Measurements from ENCODE around the gene STT3B.

The STT3B gene

DNA sequence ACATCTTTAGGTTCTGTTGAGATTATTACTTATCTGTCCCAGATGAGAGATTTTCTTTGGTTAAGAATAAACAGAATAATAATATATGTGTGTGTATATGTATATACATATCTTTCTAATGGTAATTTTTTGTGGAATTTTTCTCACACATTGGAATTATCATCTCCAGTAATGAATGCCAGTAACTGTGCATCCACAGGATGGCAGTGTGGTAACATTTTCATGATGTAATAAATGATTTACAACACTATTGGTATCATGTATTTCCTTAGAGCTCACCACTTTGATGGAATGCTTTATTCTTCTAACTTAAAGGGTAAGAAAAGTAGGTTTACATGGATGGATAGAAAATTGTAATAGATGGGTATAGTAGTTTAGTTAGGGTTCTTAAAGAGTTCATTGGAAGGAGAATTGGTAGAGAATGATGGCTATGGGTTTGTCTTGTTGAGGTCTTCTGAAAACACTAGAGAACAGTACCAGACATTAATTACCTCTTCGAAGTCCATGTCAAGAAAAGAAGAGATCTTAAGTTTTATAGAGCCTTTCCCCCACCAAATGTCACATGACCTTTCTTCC lies 78.1 kb downstream of the STT3B start:
- no peak for DNase-seq

DNA sequence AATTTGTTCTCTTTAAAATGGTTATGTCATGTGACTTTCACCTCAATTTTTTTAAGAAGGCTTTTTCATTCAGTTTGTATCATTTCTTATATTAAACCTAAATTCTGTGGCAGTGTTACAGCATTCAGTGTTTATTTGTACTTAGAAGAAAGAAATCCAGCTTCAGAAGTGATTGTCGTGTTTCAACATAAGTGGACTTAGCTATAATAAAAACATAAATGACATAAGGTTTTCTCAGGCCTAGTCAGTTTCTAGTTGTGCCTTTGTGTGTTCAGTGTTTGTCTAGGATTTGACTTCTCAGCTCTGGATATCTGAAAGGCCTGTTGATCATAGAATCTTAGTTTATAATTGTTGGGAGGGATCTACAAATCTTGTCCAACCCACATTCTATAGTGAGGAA lies 80.5 kb downstream of the STT3B start:
- DNase-seq = no peak

DNA sequence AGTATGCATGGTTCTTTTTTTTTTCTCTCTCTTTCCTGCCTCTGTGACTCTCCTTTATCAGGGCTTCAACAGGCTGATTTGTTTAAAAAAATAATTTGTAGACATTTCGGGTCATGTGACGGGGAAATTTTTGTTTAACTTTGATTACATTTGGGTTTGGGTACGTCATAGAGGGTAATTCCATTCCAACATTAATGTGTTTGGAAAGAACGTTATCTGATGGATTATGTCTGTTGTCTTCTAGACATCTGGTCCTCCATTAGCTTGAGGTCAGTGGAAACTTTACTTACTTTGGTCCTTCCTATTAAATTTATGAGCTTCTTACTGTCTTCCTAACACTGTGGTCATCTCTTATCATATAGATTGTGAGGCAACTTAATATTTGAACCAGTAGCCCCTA lies 80.9 kb downstream of the STT3B start:
- no peak for DNase-seq

DNA sequence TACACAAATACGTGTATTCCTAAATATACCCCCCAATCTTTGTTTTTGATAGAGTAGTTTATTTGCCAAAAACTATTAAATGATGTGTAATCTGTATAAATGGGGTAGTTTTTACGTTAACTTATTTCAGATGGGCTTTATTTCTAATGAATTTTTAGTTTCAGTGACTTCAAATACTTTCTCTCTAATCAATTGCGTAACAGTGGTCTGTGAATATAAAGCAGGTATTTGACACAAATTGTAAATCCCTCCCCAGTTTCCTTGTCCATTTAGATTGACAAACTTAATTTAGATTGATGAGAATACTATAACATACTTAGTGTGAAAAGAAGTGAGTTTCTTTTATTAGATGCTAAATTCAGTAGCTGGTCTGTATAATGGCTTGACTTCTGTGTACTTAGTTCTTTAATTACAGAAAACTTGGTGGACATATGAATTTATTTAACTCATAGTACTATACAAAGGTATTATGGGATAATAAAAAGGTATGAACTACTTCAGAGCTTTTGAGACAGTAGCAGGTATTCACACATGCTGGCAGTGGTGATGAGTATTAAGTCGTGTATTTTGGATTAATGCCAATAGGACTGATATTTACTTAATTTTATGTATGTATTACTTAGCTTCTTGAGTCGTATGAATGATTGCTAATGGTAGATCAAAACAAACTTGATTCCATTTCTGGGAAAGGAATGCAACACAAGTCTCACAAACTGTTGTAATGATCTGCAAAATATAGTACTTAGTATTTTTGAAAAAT lies 81.6 kb downstream of the STT3B start:
- no peak for DNase-seq

DNA sequence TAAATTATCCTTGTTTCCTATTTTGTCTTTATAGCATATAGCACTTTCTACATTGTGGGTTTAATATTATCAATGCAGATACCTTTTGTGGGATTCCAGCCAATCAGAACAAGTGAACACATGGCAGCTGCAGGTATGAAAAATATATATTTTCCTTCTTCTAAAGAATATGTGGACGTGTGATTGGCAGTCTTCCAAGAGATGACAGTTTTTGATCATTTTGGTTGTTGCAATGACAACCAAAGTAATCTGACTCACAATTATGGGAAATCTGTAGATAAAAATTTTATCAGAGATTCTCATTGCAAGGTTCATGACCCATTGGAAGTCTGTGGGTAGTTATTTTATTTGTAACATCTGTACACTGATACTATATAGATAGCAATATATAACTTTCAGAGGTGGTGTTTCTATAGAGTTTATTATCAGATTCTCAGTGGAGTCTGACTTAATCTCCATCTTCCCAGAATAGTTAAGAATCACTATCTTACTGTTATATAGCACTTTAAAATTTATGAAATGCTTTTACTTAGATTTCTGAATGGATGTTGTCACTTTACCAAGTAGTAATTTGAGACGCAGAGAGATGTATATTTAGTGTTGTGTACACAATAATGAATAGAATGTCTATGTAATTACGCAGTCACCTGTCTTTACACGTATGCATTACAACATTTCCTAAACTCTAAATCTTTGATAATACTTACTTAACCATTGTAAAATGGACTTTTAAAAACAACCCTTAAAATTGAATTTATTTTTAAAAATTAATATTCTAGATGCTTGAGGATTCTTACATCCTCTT lies 82.5 kb downstream of the STT3B start:
- DNase-seq = no peak

DNA sequence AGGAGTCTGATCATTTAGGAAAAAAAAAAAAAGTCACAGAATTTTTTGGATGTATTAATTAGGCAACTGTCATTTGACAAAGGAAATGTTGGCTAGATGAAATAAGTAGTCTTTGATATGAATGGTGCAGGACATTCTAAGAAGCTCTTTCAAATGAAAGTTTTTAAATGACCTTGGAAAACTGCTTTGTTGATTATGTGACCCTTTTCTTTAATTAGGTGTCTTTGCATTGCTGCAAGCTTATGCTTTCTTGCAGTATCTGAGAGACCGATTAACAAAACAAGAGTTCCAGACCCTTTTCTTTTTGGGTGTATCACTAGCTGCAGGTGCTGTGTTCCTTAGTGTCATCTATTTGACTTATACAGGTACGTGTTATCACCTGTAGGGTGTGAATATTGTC lies 84.0 kb downstream of the STT3B start:
- DNase-seq = no peak

DNA sequence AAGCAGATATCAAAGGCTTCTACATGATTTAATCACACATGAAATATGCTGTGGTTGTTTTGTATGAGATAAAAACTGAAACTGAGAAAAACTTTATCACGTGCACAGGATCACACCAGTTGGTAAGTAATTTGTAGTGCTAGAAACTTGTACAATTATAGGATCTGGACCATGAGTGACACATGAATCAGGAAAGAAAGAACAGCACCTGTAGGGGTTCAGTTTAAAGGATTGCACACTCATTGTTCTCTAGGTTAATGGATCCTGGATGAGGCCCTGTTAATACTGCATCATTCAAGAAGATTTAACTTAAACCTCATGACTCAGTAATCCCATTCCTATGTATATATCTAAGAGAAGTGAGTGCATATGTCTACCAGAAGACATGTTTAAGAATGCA lies 87.9 kb downstream of the STT3B start:
- DNase-seq = no peak

DNA sequence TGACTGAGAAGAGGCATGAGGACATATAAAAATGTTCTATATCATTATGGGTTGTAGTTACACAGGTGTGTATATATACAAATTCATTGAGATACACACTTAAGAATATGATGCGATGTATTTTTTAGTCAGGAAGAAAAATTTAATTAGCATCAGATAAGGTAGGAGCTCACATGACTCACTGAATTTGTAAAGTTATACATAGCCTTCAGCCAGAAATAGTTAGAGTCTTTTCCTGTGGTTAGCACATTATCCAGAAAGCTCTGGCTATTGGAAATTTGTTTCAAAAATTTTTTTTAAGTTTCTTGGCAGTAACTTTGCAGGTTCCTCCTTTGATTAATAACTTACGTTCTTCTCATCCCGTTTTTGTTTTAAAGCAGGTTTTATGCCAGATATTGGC lies 88.6 kb downstream of the STT3B start:
- DNase-seq = no peak

DNA sequence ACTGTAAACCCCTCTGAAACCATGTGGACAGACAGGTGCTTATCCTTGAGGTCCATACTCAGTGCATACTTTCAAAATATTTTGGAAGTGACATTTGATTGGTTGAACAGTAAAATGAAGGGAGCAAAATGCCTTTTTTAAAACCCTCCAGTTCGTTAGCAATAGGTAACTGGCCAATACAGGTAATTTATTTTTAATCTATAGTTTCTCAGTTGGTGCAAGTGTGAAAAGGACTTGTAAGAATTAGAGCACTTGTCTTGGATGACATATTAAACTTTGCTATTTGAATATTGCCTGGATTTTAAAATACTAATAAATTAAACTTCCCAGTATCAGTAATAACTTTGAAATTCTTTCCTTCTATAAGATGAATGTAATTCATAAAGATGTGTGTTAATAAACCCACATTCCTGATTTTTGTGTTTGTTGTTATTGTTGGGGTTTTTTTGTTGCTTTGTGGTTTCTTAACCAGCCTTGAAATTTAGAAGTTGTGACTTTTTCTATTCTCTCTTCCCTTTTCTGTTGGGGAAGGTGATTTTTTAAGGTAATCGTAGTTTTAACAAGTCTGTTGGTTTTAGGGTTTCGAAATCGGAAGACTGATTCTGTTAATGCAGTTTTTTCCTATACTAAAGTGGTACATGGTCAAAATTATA lies 90.0 kb downstream of the STT3B start:
- DNase-seq = no peak

DNA sequence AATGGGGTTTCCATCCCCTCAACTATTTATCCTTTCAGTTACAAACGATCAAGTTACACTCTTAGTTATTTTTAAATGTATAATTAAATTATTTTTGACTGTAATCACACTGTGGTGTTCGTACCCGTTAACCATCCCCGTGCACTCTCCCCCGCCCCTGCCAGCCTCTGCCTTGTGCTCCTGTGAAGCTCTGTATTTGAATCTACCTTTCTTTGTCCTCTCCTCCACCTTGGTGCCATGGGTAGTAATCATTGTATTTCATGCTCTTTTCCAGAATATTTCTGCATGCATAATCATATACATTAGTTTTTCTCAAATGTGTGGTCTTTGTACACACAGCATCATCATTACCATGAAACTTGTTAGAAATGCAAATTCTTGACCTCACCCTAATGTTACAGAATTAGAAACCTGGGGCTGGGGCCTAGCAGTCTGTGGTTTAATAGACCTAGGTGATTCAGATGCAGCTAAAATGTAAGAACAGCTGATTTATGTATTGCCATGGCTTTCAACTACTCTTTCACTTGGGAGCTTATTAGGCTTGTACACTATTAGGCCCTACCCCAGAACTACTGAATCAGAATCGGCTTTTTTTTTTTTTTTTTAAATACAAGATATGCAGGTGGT lies 91.5 kb downstream of the STT3B start:
- no peak for DNase-seq

DNA sequence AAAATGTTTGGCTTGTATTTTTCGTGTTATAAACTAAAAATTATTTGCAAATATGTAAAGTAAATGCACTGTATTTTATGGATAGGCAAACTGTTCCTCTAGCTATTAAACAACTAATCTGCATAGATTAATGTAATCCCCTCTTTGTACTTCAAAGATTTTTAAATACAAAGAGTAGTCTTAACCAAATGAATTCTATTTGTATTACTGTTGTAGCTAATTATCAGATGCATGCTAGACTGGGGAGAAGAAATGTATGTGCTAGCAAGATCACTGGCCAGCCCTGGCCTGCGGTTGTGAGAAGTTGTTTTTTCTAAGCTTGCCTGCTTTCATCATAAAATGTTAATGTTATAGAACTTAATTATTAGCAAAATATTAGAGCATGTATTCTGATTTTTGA lies 92.6 kb downstream of the STT3B start:
- no peak for DNase-seq

DNA sequence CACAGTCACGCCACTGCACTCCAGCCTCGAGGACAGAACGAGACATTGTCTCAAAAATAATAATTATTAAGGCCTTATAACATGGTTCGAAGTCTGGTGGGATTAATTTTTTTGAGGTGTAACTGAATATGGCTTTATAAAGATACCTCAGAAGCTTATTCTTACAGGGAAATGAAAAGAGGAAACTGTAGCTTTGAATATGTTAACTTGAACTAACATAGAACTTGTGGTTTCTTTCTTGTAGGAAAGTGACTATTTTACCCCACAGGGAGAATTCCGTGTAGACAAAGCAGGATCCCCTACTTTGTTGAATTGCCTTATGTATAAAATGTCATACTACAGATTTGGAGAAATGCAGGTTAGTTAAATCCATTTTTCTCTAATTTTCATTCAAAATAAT lies 96.3 kb downstream of the STT3B start:
- DNase-seq = no peak

DNA sequence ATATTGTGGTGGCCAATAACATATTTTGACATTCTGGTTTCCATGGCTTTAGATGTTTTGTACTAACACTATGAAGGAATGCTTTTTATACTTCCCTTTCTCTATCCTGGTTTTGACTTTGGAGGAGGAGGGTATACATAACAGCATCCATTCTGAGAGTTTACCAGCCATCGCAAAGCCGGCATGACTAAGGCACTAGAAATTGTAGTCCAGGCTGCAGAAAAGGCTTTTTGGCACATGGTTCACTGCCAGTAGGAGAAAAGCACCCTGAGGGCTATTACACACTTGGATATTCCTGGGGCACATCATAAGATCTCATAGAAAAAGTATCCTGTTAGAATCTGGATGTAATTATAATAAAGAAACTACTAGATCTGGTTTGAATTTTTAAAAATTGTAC lies 101.8 kb downstream of the STT3B start:
- no peak for DNase-seq

DNA sequence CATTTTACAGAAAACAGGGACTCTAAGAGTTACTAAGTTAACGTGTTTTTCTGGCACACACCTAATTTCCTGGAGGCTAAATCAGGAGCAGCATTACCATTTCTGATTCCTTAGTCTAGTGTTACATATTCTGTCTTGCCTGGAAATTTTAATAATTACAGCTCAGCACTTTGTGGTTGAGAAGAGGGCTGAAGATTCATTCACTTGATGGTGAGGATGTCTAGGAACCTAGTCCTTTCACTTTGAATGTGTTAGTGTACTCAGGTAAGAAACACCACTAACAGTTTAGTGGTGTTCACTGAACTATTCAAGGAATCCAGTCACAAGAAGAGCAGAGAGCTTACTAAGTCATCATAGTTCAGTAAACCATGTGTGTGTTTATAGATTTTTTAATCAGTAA lies 102.8 kb downstream of the STT3B start:
- no peak for DNase-seq

DNA sequence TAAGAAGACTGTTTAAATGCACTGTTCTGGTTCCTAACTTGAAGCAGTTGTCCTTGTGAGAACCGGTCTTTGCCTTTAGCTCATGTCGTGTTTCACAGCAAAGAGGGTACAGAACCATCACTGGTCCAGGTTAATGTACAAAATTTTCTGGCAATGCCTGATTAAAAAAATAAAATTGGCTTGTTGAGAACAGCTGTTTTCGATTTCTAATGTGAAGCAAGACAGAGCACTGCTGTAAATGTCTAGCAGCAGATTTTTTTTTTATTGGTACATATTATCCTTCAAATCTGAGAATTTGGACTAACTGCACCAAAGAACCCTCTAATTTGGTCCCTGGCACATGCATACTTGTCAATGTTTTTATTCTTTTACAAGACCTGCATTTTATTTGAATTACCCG lies 103.3 kb downstream of the STT3B start:
- no peak for DNase-seq

DNA sequence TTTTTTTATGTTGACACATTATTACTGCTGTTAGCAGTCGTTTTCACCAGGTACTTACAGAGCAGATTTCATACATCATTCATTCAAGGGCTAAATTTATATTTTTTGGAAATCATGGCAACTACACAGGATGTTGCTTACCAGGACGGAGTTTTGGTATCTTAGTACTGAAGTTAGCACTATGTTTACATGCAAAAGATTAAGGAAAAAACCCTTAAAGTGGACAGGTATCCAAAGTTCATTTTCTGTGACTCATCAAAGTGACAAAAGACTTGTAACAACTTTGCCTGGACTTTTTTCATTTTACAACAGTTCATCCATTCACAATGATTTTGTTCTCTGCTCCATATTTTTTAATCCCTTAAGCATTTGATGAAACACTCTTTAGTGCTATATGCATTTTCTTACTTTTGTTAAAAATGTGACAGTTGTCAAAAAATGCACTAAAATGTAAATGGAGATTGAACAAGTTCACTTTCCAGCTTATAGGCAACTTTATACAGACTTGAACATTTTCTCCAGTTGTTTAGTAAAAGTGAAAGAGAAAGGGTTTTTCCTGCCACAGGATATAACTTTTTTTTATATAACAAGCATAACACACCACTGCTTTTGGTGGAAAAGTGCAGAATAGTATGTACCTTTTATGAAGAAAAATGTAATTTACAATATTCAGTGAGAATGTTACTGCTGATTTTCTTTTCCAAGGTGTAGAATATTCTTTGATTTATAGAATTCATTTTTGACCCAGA lies 104.1 kb downstream of the STT3B start:
- no peak for DNase-seq

DNA sequence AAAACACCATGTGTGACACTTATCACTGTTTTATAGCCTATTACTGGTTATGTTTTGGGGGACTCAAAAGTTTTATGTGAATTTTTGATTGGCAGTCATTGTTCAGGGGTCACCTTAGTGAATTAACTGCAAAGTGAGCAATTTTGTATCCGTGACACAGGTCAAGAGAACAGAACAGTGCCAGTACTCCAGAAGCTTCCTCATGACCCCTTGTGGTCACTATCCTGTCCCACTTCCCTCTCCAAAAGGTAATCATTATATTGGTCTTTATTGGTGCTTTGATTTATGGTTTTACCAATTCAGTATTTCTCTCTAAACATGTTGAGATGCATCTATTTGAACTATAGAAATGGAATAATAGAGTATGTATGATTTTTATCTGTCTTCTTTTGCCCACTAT lies 107.1 kb downstream of the STT3B start:
- no peak for DNase-seq

DNA sequence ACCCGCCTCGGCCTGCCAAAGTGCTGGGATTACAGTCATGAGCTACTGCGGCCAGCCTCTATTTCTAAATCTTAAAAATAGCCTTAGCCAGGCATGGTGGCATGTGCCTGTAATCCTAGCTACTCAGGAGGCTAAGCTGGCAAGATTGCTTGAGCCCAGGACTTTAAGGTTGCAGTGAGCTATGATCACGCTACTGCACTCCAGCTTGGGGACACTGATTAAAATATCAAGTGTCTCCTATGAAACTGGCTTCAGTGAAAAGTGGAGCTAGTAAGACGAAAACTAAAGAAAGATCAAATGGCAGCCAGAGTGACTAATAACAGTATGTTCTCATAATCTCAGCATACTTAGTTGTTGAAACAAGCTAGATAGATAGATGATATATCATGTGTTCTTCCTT lies 112.5 kb downstream of the STT3B start:
- DNase-seq = no peak

DNA sequence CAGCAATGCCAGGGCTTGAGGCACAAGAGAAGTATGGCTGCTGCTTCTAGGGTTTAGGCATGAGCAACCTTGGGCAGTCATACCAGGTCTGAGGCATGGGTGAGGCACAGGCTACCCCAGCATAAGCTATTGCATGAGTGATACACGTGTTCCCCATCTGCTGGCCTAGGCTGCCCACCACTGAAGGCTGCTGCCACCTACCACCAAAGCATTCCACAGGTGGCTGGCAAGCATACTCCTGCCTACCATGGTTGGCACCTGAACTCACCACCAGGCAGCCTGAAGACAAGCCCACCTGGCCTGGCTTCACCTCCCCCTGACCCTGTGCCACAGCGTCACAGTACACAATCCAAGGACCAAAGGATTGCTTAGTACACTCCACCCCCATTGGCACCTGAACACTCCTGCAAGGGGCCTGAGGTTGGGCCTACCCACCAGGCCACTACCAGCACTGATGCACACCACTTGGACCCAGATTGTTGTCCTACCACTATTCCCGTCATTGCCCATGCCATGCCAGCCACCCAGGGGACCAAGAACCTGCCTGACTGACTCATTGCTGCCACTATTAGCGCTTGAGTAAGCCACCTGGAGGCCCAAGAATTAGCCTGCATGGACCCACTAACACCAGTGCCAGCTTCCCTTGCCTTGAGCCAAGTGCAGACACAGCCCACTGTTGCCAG lies 115.7 kb downstream of the STT3B start:
- no peak for DNase-seq

DNA sequence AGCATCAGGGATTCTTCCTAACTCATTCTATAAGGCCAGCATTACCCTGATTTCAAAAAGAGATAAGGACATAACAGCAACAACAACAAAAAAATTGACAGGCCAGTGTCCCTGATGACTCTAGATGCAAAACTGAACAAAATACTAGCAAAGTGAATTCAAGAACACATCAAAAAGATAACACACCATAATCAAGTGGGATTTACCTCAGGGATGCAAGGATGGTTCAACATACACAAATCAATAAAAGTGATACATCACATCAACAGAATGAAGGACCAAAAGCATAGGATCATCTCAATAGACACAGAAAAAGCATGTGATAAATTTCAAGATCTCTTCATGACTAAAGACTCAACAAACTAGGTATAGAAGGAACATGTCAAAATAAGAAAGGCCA lies 119.6 kb downstream of the STT3B start:
- DNase-seq = no peak

DNA sequence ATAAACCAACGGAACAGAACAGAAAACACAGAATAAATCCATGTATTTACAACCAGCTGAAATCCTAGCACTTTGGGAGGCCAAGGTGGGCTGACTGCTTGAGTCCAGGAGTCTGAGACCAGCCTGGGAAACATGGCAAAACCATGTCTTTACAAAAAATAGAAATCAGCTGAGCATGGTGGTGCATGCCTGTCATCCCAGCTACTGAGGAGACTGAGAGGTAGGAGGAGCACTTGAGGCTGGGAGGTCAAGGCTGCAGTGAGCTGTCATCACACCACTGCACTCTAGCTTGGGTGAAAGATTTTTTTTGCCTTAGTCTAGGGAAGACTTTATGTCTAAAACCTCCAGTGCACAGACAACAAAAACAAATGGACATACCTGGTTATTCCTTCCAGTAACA lies 120.7 kb downstream of the STT3B start:
- DNase-seq = no peak

DNA sequence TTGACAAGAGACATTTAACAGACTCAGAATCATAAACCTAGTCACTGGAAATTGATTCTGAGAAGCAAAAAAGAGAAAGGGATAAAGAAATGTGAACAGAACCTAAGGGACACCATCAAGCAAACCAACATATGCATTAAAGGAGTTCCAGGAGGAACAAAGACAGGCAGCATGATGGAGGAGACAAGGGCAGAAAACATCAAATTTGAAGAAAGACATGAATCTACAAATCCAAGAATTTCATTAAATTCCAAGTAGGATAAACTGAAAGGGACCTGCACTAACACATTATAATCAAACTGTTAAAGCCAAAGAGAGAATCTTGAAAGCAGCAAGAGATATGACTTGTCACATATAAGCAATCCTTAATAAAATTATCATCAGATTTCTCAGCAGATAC lies 122.3 kb downstream of the STT3B start:
- no peak for DNase-seq
